WI38 (cell line): ENCODE results near the gene TRABD2B.

Experiments used
- H3K4me3 ChIP-seq: 2 replicates; pipeline ENCODE4 v1.5.1; 2011; ENCODE audit warnings: low read depth, mild to moderate bottlenecking, control low read depth, low read length
- CTCF ChIP-seq: IDR thresholded peaks from 2 replicates; pipeline ENCODE4 v1.5.1; 2012; ENCODE audit warnings: low read depth, mild to moderate bottlenecking, control low read depth, low read length

Gene TRABD2B

GRCh38 chr1:47855230-47855629 lies 142.0 kb downstream of the TRABD2B start:
- TF ChIP-seq CTCF, result no peak
- no peak overlapping the region for H3K4me3 ChIP-seq

- H3K4me3 ChIP-seq, result no peak overlapping the region
- TF ChIP-seq CTCF, result no peak
Measured at GRCh38 chr1:47854552-47855144, 142.5 kb downstream of the TRABD2B start.

DNA sequence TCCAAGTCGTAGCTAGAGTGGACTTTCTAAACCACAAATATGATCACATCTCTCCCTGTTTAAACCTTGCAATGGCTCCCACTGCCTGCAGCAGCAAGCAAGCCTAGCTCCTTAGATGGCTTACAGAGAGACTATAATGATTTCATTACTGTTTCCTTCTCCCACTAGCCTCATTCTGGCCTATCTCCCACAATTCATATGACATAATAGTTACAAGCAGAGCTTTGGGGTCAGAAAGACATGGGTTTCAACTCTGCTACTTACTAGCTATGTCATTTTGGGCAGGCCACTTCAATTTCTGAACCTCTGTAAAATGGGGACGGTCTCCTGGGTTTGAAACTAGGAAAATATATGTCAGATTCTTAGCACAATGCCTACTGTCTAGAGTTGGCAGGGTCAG lies 143.3 kb downstream of the TRABD2B start:
- no peak for TF ChIP-seq CTCF
- H3K4me3 ChIP-seq, result no peak overlapping the region

- TF ChIP-seq CTCF, result no peak
- no peak overlapping the region for H3K4me3 ChIP-seq
Measured at GRCh38 chr1:47853059-47853458, 144.1 kb downstream of the TRABD2B start.

GRCh38 chr1:47852006-47852718 lies 145.0 kb downstream of the TRABD2B start:
- H3K4me3 ChIP-seq, result no peak overlapping the region
- no peak for TF ChIP-seq CTCF

GRCh38 chr1:47850451-47850850 lies 146.7 kb downstream of the TRABD2B start:
- no peak for TF ChIP-seq CTCF
- H3K4me3 ChIP-seq, result no peak overlapping the region

DNA sequence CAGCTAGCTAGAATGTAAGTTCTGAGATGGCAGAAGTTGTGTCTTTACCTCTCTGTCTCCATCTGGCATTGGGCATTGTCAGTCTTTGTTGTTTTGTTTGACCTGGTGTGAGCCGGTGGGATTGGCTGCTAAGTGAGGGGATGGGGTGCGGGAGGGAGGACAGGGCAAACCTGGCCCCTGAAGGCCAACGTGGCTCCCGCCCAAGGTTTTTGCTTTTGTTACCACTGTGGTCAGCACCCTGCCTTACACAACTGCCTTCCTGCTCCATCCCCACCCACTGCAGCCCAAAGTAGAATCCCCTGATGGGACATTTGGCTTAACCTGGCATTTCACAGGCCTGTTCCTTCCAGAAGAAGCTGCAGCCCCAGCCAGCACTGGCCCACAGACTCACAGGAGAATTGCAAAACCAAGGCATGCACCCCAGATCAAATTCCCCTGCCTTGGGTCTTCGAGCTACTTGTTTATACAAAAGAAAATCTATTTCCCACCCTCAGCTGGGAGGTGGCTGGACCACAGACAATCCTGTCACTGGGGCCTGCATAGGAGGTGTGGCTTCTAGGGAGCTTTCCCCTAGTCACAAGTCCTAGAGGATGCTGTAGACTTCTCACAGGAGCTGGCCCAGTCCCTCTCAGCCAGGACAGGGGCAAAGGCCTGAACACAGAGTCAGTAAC lies 147.5 kb downstream of the TRABD2B start:
- no peak for TF ChIP-seq CTCF
- no peak overlapping the region for H3K4me3 ChIP-seq
